ENCODE results near the gene PRSS2. TPM values are rescaled to one million over a fixed set of nuclear protein-coding genes. Genes with fewer than 3 reads are reported as not detected.
"Not testable (repeated sequence)": the region's sequence is repeated elsewhere in the genome, so short reads cannot be mapped to it uniquely, and the experiment has no call there.

Gene PRSS2
- total RNA-seq, 1 donor from 2014 or later = not detected

DNA sequence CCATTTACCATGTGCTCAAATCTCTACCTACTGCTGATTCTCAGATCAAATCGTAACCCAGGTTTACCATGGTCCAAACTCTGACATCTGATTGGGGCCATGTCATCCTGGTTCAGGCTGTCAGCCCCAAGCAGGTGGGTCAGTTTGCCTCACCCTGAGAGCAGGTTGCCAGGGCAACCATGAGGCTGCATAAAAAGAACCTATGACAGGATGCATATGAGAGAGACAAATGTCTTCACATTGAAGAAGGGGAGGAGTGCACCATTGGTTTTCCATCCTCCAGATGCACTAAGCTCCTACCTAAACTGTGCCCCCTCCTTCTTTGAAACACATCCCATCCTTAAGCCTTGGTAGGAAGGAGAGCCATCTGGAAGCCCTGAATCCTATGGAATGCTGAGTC, 11.3 kb upstream of the PRSS2 start:
- no peak for DNase-seq (ENCODE audit: low read depth, low spot score)

DNA sequence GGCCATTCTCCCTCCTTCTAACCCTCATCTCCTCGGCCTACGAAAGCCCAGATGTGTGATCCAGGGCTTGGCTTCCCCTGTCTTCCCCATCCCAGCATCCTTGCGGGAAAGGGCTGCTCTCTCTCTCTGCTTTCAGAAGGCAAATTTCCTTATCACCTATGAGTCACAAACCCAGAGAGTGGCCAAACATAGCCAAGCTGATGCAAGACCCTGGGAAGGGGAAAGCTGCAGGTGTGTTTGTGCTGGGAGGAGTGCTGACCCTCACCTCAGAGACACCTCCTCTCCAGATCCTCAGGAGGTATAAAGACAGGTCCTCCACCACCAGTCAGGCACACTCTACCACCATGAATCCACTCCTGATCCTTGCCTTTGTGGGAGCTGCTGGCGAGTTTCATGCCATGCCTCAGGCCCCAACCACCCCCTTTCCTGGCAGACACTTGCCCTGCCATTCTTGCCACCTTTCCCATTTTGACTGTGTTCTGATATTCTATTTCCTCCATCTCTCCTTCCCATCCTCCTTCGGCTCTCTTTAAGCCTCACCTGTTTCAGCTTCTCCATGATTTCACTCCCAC, 10.6 kb upstream of the PRSS2 start:
- DNase-seq (ENCODE audit: low read depth, low spot score) = no peak

DNA sequence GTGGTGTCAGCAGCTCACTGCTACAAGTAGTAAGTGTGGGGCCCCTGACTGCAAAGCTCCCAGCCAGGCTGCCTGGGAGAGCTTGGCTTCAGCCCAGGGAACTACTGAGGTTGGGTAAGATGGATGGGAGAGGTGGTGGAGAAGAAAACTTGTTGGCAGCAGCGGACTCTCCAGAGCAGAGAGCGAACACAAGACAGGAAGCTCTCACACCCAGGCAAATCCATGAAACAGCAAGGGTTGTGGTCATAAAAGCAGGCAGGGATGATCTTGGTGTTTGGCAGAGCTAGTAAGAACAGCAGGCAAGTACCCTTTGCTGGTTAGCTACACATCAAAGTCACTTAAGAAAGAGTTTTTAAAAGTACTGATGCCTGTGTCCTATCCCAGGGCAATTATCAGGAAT, 9.2 kb upstream of the PRSS2 start:
- not testable (repeated sequence) for DNase-seq (ENCODE audit: low read depth, low spot score)

DNA sequence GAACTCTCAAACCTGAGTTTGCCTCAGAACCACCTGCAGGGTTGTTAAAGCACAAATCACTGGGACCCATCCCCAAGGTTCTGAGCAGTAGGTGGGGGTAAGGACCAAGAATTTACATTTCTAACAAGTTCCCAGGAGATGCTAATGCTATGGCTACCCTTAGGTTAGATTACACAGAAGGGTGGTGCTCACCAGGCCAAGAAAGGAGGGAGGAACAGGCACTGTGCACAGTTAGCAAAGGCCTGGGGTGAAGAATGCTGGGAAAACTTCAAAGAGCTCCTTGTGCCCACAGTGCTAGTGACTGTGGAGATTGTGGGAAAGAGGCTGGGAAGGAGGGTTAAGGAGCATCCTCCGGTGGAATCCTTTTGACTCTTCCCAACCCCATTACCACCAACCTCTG, 8.7 kb upstream of the PRSS2 start:
- no peak for DNase-seq (ENCODE audit: low read depth, low spot score)

DNA sequence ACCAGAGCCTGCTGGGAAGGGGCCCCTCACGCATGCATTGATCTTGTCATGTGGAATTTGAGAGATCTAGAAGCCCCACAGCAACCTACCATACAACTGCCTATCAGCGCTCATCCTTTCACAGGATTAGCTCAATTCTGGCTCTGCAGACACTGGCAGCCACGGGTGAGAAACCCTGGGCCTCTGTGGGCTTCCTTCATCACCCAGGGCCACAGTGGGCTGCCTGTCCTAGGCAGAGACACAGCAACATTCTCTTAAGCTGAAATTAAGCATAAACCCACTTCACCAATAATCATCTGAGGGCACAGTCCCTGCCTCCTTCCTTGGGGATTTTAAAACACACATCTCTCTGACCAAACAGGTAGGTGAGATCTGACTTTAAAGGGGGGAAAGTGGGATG, 3.3 kb upstream of the PRSS2 start:
- DNase-seq (ENCODE audit: low read depth, low spot score) = no peak

DNA sequence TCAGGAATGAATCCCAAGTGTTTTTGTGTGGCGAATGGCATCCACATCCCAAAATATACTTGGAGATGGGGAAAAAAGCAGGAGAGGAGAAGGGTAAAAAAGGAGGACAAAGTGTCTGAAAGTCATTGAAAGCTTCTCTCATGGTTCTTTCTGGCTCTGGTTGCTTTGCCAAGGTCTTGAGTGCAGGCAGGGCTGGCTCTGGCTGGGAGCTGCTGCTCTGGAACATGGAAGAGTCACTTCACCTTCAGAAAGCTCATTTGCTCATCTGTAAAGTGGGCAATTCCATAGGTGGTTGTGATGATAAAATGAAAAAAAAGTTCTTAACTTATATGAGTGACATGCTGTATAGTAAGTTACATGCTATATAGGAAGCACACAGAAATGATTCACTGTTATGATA, 2.9 kb upstream of the PRSS2 start:
- no peak for DNase-seq (ENCODE audit: low read depth, low spot score)

DNA sequence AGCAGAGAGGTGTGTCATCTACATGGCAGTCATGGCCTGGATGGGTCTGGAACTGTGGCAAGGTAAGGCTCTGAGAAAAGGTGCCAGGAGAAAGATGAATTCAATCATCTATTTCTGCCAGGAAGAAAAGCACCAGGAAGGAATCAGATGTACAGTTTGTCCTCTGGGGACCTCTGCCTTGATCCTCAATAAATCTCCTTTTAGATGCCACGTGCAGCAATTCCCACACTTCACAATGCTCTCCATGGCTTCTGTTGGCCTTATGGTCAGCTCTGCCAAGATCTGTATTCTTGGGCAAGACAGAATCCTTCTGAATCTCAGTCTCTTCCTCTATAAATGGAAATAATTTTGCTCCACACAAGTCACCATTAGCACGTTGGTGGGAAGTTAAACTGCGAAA, 1.9 kb upstream of the PRSS2 start:
- not testable (repeated sequence) for DNase-seq (ENCODE audit: low read depth, low spot score)

DNA sequence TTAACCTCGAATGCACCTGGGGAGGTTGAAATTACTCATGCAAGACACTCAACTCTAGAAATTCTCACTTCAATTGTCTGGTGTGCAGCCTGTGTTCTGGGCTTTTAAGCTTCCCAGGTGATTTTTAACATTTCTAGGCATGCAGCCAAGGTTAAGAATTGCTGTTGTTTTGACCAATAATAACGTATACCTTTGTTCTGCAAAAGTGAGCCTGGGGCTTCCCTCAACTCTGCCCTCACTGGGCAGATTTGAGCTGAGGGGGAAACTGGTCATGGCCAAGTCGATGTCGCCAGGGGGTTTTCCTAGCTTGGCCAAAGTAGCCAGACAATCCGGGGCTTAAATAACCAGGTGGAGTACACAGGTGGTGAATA, 568 bp downstream of the PRSS2 start:
- DNase-seq (ENCODE audit: low read depth, low spot score) = no peak

DNA sequence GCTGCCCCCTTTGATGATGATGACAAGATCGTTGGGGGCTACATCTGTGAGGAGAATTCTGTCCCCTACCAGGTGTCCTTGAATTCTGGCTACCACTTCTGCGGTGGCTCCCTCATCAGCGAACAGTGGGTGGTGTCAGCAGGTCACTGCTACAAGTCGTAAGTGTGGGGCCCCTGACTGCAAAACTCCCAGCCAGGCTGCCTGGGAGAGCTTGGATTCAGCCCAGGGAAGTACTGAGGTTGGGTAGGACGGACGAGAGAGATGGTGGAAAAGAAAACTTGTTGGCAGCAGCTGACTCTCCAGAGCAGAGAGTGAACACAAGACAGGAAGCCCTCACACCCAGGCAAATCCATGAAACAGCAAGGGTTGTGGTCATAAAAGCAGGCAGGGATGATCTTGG, 1.3 kb downstream of the PRSS2 start:
- DNase-seq (ENCODE audit: low read depth, low spot score) = no peak

DNA sequence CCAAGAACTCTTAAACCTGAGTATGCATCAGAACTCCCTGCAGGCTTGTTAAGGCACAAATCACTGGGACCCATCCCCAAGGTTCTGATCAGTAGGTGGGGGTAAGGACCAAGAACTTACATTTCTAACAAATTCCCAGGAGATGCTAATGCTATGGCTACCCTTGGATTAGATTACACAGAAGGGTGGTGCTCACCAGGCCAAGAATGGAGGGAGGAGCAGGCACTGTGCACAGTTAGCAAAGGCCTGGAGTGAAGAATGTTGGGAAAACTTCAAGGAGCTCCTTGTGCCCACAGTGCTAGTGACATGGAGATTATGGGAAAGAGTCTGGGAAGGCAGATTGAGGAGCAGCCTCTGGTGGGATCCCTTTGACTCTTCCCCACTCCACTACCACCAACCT, 1.9 kb downstream of the PRSS2 start:
- DNase-seq (ENCODE audit: low read depth, low spot score) = no peak

DNA sequence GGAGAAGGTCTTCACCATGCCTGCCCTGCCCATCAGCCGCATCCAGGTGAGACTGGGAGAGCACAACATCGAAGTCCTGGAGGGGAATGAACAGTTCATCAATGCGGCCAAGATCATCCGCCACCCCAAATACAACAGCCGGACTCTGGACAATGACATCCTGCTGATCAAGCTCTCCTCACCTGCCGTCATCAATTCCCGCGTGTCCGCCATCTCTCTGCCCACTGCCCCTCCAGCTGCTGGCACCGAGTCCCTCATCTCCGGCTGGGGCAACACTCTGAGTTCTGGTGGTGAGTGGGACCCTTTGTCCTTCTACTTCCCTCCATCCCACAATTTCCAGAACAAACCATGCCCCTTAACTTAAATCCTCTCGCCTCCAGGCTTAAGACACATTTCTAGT, 2.5 kb downstream of the PRSS2 start:
- DNase-seq (ENCODE audit: low read depth, low spot score) = no peak

DNA sequence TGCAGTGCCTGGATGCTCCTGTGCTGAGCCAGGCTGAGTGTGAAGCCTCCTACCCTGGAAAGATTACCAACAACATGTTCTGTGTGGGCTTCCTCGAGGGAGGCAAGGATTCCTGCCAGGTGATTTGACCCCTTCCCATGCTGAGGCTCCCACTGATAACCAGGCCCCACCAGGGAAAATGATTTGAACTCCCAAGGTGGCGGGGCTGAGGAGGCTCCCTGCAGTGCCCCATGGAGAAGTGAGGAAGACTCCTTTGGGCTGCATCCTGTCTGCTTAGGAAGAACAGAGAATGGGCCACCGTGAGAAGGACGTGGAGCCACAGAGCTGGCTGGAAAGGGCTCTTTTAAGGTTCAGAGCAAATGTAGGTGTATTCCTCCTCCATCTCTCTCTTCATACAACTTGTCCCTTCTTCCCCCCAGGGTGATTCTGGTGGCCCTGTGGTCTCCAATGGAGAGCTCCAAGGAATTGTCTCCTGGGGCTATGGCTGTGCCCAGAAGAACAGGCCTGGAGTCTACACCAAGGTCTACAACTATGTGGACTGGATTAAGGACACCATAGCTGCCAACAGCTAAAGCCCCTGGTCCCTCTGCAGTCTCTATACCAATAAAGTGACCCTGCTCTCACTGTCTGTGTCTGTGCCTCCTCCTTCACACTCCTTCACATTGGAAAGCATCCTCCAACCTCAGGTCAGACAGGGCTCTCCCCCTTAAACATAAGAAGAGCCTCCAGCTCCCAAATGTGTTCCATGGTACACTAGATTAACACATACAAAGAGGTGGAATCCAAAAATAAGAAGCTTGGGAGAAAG, 3.4 kb downstream of the PRSS2 start:
- DNase-seq (ENCODE audit: low read depth, low spot score) = no peak

DNA sequence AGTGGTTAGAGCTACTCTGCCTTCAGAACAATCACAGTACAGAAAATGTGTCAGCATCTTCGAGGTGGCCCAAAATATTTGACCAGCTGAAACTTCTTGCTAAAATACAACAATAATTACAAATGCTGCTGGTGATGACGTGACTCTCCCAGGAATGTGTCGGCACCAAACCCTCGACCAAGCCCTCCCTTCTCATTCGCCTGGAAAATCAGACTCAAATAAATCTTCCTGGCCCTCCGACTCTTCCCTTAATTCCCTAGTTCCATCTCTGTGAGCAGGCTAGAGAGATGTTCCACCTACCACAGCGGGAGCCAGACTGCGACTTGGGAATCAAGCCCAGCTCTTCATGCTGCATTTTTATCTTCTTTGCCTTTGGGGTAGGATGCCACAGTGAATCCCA, 4.1 kb downstream of the PRSS2 start:
- no peak for DNase-seq (ENCODE audit: low read depth, low spot score)

DNA sequence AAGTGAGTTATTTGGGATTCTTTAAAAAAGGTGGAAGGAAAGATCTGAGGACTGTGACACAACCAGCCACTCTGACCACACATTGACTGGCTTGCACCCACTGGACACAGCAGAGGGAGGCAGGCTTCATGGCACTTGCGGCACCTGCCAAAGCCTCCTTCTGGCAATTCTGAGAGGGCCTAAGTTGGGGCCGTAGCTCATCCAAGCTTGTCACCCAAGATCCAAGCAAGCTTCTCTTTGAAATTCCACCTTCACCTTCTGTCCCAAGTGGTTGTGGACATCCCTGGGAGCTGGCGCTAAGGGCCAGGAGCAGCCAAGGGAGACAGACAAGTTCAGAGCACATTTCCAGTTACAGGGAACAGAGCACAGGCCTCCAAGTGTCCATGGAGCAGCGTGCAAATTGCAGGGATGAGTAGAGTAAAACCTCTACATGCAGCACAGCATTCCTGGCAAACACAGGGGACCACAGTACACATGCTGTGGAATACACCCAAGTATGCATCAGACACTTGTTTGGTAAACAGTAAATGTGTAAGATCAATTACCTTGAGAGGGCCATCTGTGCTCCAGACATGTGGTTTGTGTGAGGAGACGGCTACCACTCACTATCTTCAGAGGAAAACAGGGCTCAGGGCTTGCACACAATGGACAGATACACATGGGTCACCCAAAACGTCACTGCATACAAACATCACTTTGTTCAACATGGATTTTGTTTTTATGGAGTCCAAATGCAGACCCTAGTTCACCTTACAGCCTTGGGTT, 4.8 kb downstream of the PRSS2 start:
- DNase-seq (ENCODE audit: low read depth, low spot score) = not testable (repeated sequence)

DNA sequence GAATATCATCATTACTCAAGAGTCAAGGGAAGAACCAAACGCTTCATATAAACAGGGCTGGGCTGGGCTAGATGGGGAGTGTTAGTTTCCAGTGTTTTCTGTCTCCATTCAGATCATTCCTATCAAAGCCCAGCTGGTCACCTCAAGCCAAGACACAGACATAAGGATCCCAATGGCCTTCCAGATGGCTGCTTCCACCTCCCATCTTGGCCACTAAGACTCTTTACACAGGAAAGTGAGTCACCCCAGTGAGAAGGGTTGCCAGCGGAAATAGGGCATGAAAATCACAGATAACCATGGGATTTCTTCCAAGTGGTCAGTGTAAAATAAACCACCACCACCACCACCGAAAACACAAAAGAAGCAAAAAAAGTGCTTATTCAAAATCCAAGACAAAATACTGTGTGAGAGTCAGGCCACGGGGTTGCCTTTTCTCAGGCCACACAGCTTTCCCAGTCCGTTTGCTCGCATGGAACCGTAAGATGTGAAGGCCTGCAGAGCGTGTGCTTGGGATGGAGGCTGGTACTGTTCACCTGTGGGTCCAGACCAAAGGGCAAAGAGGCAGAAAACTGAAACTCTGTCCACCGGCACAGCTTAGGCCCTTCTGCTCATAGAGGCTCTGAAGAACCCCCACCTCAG, 5.6 kb downstream of the PRSS2 start:
- DNase-seq (ENCODE audit: low read depth, low spot score) = peak; percentile 57

DNA sequence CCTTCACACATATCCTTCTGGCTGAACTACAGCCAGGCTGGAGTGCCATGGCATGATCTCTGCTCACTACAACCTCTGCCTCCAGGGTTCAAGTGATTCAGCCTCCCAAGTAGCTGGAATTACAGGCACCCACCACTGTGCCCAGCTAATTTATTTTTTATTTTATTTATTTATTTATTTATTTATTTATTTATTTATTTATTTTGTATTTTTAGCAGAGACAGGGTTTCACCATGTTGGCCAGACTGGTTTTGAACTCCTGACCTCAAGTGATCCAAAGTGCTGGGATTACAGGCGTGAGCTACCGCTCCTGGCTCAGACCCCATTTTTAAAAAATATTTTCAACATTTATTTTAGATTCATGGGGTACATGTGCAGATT, 6.1 kb downstream of the PRSS2 start:
- DNase-seq (ENCODE audit: low read depth, low spot score) = not testable (repeated sequence)

DNA sequence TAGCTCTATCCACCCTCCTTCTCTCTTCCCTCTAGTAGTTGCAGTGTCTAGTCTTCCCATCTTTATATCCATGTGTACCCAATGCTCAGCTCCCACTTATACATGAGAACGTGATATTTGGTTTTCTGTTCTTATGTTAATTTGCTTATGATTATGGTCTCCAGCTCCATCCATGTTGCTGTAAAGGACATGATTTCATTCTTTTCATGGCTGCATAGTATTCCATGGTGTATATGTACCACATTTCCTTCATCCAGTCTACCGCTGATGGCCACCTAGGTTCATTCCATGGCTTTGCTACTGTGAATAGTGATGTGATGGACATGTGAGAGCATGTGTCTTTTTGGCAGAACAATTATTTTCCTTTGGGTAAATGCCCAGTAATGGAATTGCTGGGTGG, 6.5 kb downstream of the PRSS2 start:
- DNase-seq (ENCODE audit: low read depth, low spot score) = no peak

DNA sequence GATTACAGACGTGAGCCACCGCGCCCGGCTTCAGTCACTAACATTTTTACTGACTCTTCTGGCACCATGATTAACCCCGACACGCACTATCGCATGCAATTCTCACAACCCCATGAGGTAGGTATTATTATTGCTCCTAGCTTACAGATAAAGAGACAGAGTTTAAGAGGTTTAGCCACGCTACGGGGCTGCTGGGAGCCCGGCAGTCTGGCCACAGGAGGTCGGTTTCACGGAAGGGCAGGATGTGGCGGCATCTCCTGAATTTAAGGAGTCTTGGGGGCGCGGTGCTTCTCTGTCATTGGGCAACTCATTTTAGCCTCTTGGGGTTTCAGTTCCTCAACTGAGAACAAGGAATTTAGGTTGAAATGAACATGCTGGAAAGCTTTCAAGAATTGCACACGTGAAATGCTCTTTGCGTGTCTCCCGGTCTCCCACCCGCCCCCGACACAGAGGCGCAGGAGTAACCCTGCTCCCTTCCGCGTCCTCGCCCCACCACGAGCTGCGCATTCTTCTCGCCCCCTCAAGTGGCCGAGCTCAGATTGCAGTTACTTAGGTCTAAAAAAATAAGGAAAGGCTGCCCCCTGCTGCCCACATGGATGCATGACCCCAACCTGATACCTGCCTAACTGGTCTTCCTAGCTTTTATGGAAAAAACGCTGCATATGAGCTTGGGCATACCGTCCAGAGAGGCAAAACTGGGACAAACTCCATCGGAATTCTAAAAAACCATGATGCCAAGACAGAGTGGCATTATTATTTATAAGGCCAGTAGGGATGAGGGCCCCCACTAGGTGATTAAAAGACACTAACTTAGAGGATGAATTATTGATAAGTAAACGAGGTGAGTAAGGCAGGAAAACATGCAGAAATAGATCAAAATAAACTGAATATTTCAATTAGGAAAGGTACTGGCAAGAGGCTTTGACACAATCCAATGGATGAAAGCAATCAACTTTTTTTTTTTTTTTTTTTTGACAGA, 12.4 kb downstream of the PRSS2 start:
- peak; percentile 68 for DNase-seq (ENCODE audit: low read depth, low spot score)

DNA sequence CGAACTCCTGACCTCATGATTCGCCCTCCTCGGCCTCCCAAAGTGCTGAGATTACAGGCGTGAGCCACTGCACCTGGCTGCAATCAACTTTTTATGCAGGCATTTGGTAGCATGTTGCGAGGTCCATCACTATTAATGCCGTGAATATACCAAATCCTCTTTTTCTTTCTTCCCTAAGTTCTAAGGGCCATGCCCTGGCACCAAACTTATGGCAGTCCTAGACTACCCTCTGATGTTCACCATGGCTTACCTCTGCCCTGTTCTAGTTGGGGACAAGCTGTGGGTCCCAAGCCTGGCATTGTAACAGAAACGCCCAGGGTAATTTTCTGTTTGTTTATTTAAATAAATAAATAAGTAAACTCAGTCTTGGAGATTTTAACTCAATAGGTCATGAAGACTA, 13.3 kb downstream of the PRSS2 start:
- DNase-seq (ENCODE audit: low read depth, low spot score) = no peak

DNA sequence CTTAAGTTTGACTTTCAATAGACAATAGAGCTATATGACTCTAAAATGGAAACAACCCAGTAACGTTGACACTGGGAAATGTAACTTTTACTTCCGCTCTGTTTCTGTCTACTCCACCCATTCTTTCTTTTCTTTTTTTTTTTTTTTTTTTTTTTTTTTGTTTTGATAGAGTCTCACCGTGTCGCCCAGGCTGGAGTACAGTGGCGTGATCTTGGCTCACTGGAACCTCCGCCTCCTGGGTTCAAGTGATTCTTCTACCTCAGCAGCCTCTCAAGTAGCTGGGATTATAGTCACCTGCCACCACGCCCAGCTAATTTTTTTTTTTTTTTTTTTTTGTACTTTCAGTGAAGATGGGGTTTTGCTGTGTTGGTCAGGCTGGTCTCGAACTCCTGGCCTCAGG, 13.9 kb downstream of the PRSS2 start:
- DNase-seq (ENCODE audit: low read depth, low spot score) = no peak

DNA sequence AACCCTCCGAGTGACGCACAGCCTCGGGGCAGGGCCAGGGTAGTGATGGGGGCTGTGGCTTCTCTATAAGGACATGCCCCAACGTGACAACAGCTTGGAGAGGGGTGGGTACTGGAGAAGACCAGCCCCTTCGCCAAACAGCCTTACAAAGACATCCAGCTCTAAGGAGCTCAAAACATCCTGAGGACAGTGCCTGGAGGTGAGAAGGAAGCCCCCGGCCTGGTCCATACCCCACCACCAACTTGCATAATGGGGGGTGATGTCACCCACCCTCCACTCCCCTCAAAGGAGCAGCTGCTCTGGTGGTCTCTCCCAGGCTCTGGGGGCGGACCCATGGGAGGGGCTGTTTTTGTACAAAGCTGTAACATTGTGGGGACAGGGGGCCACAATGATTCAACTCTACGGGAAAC, 15.1 kb downstream of the PRSS2 start:
- DNase-seq (ENCODE audit: low read depth, low spot score) = no peak

Data from pulmonary artery endothelial cell (primary cell).